Kidney epithelial cell (primary cell): ENCODE measurements around the gene CRISPLD2. TPM values are rescaled to one million over a fixed set of nuclear protein-coding genes. Genes with fewer than 3 reads are reported as not detected.

Source experiments
- DNase-seq: peaks from one replicate; pipeline ENCODE4 v3.0.0-alpha.2; 2010; ENCODE audit warnings: low read depth
- H3K27me3 ChIP-seq: 2 replicates; pipeline ENCODE4 v1.6.0; 2011; ENCODE audit warnings: low read length; ENCODE audit not compliant: control insufficient read depth, insufficient read depth
- H3K36me3 ChIP-seq: 2 replicates; pipeline ENCODE4 v1.5.1; 2011; ENCODE audit warnings: low read length; ENCODE audit not compliant: control insufficient read depth, insufficient read depth
- H3K4me3 ChIP-seq: 2 replicates; pipeline ENCODE4 v1.5.1; 2011; ENCODE audit warnings: low read depth, mild to moderate bottlenecking, control low read depth, low read length
- total RNA-seq: library from RNA; depleted of rRNA; stranded (reverse); fragments of >200 nt; gene quantifications from 2 replicates; pipeline ENCODE4 v1.2.3, GENCODE V29; 2015
- TF ChIP-seq, protein P1 (sequence below): IDR thresholded peaks from 2 replicates; pipeline ENCODE4 v1.5.1; 2011; ENCODE audit warnings: mild to moderate bottlenecking, moderate library complexity, low read length, control low read depth, inconsistent platforms; ENCODE audit not compliant: insufficient read depth, poor library complexity, severe bottlenecking

The CRISPLD2 gene
- total RNA-seq, 1 donor from 2014 or later = 2.5 TPM

DNA sequence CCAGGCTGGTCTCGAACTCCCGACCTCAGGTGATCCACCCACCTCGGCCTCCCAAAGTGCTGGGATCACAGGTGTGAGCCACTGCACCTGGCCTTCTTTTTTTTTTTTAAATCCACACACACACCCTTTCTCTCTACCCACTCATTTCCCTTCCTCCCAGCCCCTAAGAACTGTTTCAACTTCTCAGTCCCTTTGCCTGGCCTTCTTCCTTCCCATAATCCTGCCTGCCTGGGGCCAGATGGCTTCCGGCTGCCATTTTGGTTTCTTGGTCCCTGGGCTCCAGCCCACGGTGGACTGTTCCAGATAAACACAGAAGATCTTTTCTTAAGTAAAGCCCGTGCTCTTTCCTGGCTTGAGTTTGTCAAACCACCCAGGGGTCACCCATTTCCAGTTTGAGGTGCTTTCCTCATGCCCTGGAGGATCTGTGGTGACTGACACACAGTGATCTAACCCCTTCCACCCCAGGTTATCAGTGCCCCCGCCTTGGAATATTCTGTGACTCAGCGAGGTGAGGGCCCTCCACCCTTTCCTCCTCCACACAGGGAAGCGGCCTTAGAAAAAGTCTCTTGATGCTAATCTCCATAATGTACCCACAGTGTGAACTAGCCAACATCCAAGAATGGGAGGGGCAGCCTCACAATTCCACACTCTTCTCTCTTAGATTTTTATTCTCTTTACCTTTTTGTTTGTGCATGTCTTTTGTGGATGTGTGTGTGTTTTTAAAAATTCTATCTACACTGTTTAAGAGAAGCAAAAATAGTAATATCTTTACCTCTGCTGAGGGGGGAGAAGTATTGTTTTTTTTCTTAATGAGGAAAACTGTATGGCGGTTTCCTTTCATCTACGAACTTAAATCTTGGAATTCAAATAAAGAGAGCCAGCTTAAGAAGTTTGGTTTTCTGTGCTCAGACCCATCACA is 60.0 kb downstream of the CRISPLD2 start:
- Histone ChIP-seq H3K27me3 (no peaks in the 10 kb centered on the region), H3K36me3 (no peaks in the 10 kb centered on the region), H3K4me3 (no peak overlapping the region)
- no peak for DNase-seq
- TF ChIP-seq, protein P1, sequence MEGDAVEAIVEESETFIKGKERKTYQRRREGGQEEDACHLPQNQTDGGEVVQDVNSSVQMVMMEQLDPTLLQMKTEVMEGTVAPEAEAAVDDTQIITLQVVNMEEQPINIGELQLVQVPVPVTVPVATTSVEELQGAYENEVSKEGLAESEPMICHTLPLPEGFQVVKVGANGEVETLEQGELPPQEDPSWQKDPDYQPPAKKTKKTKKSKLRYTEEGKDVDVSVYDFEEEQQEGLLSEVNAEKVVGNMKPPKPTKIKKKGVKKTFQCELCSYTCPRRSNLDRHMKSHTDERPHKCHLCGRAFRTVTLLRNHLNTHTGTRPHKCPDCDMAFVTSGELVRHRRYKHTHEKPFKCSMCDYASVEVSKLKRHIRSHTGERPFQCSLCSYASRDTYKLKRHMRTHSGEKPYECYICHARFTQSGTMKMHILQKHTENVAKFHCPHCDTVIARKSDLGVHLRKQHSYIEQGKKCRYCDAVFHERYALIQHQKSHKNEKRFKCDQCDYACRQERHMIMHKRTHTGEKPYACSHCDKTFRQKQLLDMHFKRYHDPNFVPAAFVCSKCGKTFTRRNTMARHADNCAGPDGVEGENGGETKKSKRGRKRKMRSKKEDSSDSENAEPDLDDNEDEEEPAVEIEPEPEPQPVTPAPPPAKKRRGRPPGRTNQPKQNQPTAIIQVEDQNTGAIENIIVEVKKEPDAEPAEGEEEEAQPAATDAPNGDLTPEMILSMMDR = no peak

DNA sequence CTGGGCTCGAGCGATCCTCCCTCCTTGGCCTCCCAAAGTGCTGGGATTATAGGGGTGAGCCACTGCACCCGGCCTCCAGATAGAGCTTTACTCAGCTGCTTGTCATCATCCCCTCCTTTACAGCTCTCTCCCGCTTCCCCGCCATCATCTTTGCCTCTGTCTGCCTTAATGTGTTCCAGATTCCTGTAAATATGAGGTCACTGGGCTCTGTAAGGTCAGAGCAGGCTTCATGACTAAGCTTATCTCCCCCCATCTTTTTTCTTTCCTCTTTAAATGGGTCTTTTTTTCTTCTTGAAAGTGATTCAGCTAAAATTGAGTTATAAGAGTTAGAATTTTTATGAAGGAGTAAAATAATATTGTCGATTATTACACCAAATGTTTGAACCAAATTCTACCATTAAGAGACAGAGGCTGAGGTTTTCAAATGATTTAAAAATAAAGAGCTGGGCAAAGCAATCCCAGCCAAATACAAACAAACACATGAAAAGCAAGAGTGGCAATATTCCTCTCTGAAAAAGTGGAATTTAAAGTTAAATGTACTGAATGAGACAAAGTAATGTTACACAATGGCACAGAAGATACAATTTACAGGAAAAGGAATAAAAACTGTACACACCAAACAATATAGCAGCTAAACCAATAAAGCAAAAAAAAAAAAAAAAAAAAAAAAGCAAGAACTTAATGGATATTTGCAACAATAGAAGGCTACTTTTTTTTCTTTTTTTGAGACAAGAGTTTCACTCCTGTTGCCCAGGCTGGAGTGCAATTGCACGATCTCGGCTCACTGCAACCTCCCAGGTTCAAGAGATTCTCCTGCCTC is 62.1 kb downstream of the CRISPLD2 start:
- TF ChIP-seq, protein P1 = no peak
- H3K36me3 ChIP-seq = no peaks in the 10 kb centered on the region
- H3K27me3 ChIP-seq = no peaks in the 10 kb centered on the region
- H3K4me3 ChIP-seq = no peak overlapping the region
- peak; percentile 66 for DNase-seq

DNA sequence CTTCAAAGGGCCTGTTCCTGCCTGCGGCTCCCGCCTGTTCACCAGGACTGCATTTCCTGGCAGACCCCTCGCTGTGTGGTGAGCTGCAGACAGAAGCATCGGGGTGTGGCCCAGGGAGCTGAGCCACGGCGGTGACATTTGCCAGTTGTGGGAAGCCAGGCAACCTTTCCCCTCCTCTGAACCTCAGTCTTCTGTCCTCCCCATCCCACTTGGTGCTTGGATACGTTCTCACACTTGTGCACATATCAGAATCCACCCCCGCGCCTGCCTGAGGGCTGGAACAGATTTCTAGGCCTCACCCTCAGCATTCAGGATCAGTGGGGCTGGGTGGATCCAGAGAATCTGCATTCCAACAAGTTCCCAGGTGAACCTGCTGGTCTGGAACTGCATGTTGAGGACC is 63.5 kb downstream of the CRISPLD2 start:
- TF ChIP-seq, protein P1 = no peak

DNA sequence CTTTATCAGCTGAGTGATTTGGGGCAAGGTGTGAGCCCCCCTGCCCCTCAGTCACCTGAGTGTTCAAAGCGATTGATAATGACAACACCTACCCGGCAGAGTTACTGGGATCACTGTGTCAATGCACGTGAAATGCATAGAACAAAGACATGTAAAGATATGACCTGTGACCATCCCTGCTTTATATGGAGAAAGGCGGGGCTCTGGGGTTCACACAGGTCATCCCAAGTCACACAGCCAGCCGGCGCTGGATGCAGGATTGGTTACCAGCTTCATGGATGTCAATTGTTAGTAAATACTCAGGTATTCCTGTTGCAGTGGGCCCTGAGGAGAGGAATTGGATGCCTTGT is 64.4 kb downstream of the CRISPLD2 start:
- H3K4me3 ChIP-seq = no peak overlapping the region
- TF ChIP-seq, protein P1 = no peak
- no peaks in the 10 kb centered on the region for H3K27me3 ChIP-seq
- no peaks in the 10 kb centered on the region for H3K36me3 ChIP-seq
- DNase-seq = no peak

More for the DNA sequence above, 63.5 kb downstream of the CRISPLD2 start:
- H3K36me3 ChIP-seq = no peaks in the 10 kb centered on the region
- H3K27me3 ChIP-seq = no peaks in the 10 kb centered on the region
- DNase-seq = no peak
- H3K4me3 ChIP-seq = no peak overlapping the region

DNA sequence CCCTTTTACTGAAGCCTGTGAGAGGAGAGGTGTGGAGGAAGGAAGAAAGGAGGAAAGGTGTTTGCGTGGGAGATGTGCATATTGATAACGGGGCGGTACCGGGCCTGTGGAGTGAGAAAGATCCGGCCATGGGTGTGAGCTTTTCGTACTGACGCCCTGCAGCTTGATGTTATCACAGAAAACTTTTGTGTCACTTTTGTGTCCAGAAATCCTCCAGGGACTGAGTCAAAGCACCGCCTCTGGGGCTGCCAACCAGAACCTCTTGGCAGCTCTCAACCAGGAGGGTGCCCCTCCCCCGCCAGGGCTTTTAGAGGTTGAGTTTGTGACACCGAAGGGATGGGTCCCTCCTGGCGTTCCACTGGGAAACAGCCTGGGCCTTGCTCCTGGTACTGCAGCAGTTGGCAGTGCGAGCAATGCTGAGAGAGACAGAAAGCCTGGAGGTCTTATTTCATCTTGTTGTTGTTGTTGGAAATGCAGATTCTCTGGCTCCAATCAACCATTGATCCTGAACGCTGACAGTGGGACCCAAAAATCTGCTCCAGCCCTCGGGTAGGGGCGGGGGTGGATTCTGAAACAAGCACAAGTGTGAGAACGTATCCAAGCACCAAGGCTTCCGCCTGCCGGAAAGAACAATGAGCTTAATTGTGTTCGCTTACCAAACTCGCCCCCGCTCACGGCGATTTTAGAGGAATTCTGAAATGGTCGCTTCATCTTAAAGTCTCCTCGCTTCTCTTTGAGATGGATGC is 65.0 kb downstream of the CRISPLD2 start:
- no peak for DNase-seq
- H3K27me3 ChIP-seq = no peaks in the 10 kb centered on the region
- H3K36me3 ChIP-seq = no peaks in the 10 kb centered on the region
- TF ChIP-seq, protein P1 = no peak
- H3K4me3 ChIP-seq = no peak overlapping the region
